CD4-positive, alpha-beta T cell treated with Interleukin-15 for 4 hours (primary cell): ENCODE data around the gene TLDC2.
A peak's percentile ranks its signal among the peaks of the same experiment; 100 is the strongest.

ENCODE experiments used
- DNase-seq: peaks from one replicate; pipeline ENCODE4 v3.0.0-alpha.2; 2020; ENCODE audit warnings: low spot score

The TLDC2 gene

GRCh38 chr20:36850759-36851158 lies 25.2 kb upstream of the TLDC2 start:
- DNase-seq: no peak

GRCh38 chr20:36851490-36851889 lies 24.4 kb upstream of the TLDC2 start:
- DNase-seq: no peak

- DNase-seq: no peak
These were observed 23.8 kb upstream of the TLDC2 start for GRCh38 chr20:36852187-36852586.

DNA sequence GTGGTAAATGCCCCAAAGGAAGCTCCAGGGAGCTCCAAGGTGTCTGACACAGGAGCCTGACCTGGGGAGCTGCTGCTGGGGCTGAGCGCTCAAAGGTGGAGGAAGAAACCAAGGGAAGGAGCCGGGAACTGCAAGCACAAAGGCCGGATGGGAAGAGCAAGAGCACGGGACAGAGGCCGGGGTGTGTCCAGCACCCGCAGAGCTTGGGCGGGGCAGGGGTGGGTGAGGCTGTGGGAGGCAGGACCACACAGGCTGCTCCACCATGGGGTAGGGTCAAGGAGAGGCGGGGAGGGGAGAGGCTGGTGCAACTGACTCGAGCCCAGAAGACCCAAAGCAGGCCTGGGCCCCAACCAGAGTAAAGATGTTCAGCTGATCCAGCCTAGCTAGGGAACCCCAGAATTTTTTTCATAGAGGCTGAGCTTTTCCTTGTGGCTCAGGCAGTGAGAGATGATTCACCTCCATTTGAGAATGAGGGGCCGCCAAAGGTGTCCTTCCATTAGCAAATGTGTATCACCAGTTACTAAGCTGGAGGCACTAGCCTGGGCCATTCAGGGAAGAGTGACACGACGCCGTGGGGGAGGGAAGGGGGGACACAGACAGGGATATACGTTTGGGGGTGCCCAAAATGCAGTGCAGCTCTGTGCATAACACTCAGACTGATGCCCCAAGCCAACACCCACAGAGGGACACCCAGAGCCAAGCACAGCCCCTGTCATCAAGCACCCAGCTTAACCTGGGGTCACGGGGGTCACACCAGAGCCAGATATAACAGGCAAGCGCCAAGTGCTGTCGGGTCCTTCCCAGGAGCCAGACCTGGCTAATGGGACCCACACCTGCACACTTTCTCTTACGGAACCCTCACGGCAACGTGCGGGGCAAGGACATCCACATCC lies 21.3 kb upstream of the TLDC2 start:
- no peak for DNase-seq

DNA sequence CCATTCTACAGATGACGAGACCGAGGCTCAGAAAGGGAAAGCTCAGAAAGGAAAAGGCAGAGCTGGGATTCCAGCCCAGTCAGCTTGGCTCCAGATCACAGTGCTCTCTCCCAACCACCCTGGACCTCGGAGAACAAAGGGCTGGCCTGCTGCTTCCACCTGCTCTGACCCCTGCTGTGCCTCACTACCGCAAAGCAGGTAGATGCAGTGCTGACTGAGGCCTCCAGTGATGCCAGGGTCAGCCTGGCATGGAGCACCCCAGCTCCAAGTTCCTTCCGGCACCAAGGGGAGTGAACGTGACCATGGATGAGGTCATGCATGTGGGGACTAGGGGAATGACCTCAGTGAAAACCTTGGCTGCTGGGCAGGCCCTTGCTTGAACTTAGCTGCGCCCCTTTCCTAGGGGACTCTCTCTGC lies 20.7 kb upstream of the TLDC2 start:
- DNase-seq: no peak

DNA sequence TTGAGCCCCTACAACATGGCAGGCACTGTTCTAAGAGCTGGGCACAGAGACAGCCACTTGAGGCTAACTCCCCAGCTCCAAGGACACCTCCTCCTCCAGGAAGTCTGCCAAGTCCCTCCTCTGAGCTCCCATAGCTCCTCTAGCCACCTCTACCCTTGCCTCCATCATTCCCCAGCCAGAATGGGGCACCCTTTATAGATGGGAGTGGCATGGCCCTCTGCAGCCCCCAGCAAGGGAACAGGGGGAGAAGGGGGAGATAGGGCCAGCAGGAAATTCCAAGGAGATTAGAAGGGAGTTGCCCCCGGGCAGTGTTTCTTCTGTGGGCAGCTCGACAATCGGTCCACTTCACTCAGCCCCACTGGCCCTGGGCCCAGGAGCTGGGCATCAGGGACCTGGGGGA lies 19.7 kb upstream of the TLDC2 start:
- no peak for DNase-seq

DNA sequence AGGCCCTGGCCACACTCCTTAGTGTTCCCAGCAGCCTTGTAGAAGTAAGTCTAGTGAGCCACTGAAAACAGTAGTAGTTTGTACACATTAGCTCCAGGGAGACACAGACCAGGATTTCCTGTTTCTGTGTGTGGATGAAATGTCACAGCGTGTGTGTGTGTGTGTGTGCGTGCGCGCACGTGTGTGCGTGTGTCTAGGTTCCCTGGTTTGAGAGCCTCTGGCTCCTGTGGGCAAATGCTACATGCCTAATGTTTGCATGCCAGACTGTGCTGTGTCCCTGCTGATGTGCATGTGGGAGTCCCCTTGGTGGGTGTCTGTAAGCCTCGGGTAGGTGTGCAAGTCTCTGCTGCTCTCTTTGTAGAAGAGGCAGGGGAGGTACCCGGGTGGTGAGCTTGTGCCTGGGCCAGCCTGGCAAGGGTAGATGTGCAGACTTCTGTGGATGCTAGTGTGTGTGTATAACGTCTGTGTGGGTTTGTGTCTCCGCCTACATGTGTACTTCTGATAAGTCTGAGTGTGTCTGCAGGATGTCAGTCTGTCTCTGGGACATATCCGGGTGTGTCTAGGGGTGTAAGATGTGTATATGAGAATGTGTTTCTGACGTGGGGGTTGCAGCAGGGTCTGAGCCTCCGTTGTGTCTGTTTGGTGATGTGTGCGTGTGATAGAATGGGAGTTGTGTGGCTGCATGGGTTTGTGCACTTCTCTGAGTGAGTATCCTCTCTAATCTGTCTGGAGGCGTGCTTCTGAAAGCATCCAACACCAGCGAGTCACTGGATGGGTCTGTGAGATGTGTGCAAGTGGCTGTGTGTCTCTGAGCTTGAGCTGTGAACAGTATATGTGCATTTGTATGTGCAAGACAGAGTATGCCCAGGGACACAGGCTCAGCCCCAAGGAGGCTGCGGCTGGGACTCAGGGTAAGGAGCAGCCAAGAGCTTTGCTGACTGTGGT lies 19.0 kb upstream of the TLDC2 start:
- DNase-seq: peak; percentile 26

- DNase-seq: no peak
These were observed 16.7 kb upstream of the TLDC2 start for GRCh38 chr20:36859282-36859555.

DNA sequence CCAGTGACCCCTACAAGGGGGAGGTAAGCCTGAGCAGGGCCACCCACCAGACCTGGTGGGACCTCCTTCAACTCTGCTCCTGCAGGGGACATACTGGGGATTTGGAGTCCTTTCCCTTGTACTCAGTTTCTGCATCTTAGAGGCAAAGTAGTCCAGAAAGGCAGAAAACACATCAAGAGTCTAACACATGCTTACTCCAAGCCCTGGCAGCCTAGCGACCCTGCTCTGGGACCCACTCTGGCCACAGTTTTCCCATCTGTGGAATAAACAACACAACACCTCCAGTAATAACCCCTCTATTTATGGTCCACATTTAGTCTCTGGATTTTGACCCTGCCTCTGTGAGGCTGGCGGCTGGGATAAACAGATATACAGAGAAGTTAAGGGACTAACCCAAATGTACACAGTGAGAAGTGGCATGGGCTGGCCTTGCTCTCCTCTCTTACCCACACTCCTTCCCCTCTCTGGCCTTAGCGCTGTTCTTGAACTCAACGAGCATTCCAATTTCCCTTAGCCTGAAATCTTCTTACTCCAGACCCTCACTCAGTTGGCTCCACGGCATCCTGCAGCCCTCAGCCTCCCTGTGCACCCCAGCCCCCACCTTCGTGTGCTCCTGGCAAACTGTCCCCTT lies 16.1 kb upstream of the TLDC2 start:
- no peak for DNase-seq

DNA sequence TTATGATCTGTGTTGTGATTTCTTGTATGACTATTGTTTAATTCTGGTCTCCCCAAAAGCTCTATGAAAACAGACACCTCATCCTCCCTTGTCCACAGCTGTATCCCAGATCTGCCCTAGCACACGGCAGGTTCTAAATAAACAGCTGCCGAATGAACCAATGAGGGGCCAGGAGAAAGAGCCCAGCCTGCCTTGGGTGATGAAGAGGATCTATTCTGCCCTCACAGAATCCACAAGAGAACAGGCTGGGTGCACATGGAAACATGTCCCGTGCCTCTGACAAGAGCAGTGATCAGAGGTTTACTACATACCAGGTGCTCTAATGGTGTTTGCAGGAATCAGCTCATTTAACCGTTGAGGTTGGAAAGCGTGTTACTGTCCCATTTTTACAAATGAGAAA lies 15.6 kb upstream of the TLDC2 start:
- DNase-seq: no peak

GRCh38 chr20:36860811-36861624 lies 14.9 kb upstream of the TLDC2 start:
- DNase-seq: no peak

DNA sequence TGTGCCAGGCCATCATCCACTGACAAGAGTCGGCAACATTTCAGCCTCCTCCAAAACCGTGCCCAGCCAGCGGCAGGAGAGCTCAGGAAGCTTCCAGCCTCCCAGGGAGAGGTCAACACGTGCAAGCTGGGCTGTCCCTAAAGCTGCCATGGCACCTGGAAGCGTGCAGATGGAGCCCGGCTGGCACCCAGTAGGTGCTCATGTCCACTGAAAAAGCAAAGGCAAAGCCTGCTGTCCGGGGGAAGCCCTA lies 14.4 kb upstream of the TLDC2 start:
- no peak for DNase-seq

- DNase-seq: no peak
These were observed 13.8 kb upstream of the TLDC2 start for GRCh38 chr20:36861875-36862801.

DNA sequence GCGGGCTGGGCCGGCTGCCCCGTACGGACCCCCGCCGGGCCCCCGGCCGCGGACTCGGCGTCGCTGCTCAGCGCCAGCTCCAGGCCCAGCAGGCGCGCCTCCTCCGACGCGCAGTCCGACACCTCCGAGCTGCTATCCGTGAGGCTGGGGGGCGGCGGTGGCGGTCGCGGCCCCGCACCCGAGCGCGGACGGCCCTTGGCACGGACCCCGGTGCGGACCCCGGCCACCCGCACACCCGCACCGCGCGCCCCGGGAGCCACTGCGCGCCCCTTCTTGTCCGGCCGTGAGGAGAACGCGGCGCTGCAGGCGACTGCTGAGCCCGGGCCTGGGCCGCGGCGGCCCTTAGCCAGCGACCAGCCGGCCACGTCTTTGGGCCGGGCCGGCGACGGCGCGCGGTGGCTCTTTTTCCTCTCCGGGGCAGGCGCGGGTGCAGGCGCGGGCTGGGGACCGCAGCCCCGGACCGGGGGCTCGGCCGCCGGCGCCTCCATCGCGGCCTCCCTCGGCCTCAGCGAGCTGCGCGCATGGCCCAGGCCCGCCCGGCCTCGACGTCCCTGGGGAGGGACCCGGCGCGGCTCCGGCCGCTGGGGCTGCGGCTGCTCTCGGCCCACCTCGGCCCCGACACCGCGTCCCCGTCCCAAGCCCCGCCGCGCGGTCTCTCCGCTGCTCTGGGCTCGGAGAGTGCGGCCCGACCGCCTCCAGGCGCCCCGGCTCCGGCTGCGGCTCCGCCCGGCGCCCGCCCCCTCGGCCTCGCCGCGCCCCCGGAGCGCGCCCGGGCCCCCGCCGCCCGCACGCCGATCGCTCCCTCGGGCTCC lies 12.9 kb upstream of the TLDC2 start:
- no peak for DNase-seq

DNA sequence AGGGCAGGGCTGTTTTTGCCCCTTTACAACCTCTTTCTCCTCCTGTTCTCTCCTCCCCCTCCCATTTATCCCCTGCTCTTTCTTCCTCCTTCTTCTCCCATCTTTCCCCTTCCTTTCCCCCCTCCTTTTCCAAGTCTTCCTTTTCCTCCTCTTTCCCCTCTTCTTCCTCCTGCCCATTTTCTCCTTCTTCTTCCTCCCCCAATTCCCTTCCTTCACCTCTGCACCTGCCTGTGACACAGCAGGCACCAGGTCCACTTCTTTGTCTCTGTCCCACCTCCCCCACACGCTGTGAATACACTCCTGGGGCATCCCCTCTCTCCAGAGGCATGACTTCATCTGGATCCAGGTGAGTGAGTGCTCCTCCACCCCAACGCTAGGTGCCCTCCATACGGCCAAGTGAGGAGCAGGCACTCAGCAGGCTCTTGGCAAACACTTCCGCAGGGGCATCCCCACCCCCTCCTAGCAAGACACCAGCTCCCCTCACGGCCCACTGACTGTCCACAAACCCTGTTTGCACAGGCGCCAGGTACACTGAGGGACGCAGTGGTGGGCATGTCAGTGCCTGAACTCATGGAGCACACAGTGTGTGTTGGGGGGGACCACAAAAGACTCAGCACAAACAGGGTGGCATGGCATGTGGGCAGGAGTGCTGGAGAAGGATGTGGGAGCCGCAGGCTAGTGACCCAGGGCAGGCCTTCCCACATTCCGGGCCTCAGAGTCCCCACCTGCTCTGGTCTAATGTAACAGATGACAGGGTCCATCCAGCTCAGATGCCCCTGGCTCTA lies 10.7 kb upstream of the TLDC2 start:
- no peak for DNase-seq

- no peak for DNase-seq
These were observed 10.1 kb upstream of the TLDC2 start for GRCh38 chr20:36865861-36866149.

- DNase-seq: no peak
These were observed 9.8 kb upstream of the TLDC2 start for GRCh38 chr20:36866164-36866563.

DNA sequence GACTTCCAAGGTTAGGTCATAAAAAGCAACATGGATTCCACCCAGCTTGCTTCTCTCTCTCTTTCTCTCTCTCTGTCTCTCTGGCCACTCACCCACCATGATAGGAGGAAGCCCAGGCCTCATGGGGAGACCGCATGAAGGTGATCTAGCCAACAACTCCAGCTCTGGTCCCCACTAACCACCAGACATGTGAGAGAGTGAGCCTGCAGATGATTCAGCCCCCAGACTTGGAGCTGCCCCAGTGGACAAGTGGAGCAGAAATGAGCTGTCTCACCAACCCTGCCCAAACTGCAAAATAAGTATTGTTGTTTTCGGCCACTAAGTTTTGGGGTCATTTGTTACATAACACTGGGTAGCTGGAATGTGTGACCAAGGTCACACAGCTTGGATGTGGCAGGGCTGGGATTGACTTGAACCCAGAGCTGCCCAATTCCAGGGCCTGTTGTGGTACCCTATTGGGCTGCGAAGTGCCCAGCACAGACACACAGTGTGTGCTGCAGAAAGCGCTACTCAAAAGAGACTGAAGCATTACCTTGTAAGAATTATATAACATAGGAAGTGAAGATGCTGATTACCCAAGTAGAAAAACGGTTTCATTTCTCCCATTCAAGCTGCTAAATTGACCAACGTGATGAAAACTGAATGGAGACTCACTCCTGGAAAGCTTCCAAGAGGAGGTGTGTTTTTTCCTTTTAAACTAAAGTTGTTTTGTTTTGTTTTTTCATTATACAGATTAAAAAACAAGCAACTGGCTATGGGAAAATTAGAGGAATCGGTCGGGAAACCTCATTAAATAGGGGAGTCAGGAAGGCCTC lies 9.1 kb upstream of the TLDC2 start:
- no peak for DNase-seq
